HG03460 (cell line): ENCODE results near the gene MTG2.

Source experiments
- ATAC-seq: cut with Tn5 transposase; IDR thresholded peaks from one replicate; pipeline ENCODE4 v1.9.1; 2021; ENCODE audit not compliant: unreplicated experiment

Gene MTG2

GRCh38 chr20:62229667-62230066, 46.8 kb downstream of the MTG2 start:
- ATAC-seq = no peak

GRCh38 chr20:62230276-62230675, 47.4 kb downstream of the MTG2 start:
- ATAC-seq = no peak

GRCh38 chr20:62230696-62231095, 47.9 kb downstream of the MTG2 start:
- ATAC-seq = no peak

GRCh38 chr20:62231292-62231691, 48.5 kb downstream of the MTG2 start:
- no peak for ATAC-seq

DNA sequence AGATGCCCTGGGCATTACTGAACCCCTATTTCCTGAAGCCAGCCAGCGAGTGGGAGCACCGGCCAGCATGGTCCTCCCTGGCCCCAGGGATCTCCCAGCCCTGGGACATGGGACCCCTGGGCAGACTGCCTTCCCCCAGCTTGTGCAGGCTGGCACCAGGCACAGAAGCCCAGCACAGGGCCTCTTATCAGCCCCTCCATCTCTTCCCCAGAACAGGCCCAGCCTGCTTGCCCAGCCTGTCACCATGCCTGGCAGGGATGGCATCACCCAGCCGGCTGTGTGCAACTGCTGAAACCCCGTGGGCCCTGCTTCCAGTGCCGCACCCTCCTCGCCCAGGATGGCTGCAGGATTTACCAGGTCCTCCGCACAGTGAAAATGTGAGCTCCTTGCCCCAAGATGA, 49.4 kb downstream of the MTG2 start:
- no peak for ATAC-seq

DNA sequence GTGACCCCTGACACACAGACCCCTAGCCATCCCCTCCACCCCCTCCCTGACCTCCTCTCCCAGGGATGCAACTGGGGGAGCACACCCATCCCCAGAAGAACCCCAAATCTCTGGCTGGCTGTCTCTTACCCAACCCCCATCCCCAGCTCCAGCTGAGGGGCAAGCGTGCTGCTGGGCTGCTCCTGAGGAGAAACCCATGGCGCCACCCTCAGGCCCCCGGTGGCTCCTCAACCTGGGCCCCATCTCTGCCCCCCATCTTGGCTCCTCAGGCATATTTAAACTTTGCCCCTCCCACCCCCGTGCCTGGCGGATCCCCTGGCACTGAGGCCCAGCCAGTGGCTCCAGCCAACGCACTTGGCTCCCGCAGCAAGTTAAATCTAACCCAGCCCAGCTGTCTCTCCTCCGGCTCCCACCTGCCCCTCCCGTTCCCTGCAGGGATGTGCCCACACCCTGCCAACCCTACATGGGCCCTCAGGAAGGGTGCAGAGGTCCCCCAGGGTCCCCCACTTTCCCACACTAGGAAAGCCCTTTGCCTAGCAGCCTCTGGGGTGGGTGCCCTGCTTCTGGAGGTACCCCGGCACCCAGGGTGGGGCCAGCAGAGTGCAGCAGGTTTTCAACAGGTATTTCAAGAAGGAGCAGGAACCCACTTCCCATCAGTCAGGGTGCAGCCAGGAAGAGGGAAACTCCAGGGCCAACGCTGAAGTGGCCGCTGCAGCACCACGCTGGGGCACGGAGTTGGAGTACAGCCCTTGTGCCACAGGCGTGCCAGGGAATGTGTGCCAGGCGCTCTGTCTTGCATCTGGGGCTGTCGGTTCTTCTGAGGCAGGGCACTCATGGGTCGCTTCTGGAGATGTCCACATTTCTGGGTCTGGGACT, 50.2 kb downstream of the MTG2 start:
- no peak for ATAC-seq

GRCh38 chr20:62233684-62234083, 50.9 kb downstream of the MTG2 start:
- no peak for ATAC-seq

DNA sequence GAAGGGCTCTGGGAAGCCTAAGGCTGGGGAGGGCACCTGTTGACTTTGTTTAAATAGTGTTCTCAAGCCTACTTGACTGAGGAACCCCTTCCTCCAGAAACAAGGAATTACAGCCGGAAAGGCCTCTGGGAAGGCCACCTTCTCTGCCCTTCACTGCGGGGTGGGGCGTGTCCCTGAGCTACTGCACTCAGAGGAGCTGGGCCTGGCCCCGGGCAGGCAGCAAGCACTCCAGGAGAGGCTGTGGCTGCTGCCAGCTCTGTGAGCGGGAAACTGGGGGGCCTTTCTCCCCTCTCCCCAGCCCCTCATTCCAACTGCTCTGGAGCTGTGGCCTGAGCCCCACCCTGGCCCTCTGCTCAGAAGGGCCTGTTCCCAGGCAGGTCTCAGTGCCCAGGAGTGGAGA, 51.5 kb downstream of the MTG2 start:
- ATAC-seq = no peak

- no peak for ATAC-seq
Measured at GRCh38 chr20:62235001-62235776, 52.4 kb downstream of the MTG2 start.

- ATAC-seq = no peak
Measured at GRCh38 chr20:62235777-62236157, 52.9 kb downstream of the MTG2 start.

- ATAC-seq = no peak
Measured at GRCh38 chr20:62236200-62236599, 53.4 kb downstream of the MTG2 start.

DNA sequence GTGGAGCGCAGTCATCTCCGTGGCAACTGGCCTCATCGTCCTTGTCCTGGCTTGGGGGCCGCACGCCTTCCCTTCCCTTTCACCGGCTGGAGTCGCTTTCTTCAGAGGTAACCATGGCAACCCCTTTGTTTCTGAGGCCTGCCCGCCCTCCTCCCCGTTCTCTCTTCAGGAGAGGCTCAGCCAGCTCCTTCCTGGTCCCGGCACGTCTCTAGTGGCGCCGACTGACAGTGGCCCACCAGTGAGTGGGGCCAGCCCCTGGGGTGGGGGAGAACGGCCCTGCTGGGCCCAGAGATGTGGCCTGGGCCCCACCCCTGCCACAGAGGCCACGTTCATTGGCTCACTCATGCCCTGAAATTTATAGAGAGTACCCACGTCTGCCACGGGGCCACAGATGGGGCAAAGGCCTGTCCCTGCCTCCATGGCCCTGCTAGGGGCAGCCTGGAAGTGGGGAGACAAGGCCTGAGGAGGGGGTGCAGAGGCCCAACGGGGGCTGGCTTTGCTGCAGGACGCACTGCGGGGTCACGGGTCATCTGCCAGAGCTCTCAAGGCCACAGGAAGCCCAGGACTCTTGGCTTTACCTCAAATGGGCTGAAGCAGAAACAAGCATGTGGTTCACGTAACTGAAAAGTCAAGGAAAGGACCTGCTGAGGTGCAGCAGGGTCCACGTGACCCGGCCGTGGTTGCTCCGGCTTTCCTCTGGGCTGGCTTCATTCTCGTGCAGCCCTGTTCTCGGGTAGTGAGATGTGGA, 54.1 kb downstream of the MTG2 start:
- ATAC-seq = no peak

DNA sequence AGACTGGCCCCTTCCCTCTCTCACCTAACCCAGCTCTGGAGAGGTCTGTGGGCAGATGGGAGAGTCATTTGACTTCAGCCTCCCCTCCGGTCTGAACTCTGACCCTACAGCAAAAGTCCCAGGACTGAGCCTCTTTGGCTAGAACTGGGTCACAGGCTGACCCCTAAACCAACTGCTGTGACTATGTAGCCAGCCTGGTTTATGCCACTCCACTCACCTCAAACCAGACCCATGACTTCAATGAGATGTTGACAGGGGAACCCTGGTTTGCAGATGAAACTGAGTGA, 54.6 kb downstream of the MTG2 start:
- ATAC-seq = no peak

GRCh38 chr20:62237801-62238568, 55.2 kb downstream of the MTG2 start, which contains the start of gene OSBPL2:
TSS of gene OSBPL2 (plus strand) at chr20:62238521. CDS start at chr20:62256185, 17,664 bp downstream.
- ATAC-seq = peak; percentile 98

- peak; percentile 8 for ATAC-seq
Measured at GRCh38 chr20:62238569-62239277, 55.9 kb downstream of the MTG2 start.

GRCh38 chr20:62239278-62239879, 56.6 kb downstream of the MTG2 start:
- no peak for ATAC-seq

- ATAC-seq = no peak
Measured at GRCh38 chr20:62240020-62240685, 57.3 kb downstream of the MTG2 start.

- no peak for ATAC-seq
Measured at GRCh38 chr20:62241506-62241905, 58.7 kb downstream of the MTG2 start.

DNA sequence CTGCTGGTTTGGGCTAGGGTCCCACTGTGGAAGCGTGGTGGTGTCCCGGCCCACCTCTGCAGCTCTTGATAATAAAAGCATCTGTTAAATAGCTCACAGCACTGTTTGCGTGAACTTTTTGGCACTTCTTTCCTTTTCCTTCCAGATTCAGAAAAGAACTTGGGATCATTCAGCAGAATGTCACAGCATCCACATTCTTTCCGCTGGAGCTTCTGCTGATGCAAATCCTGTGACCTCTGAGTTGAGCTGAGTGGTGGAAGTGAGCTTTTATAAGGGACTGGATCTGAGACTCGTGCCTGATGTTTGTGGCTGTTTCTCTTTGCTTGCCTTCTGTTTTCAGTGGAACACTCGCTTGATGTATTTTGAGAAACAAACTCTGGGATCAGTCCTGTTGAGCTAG, 59.3 kb downstream of the MTG2 start:
- ATAC-seq = no peak
